Sigmoid colon (tissue), 3 donors: Measurements from ENCODE around the gene PMS2.

Experiments
- CTCF ChIP-seq, 4 experiments: fragments of 450-650 bp in 3 of 4; fragments of 200-600 bp in 1 of 4; IDR thresholded peaks; one replicate each; pipeline ENCODE4 v1.5.1; 2016 to 2019; ENCODE audit warnings: antibody characterized with exemption in 4 of 4, mild to moderate bottlenecking in 3 of 4, moderate library complexity in 2 of 4
- POLR2A ChIP-seq, 2 donors: fragments of 450-650 bp; IDR thresholded peaks; one replicate each; pipeline ENCODE4 v1.6.1; 2016; ENCODE audit warnings: antibody characterized with exemption in 2 of 2, mild to moderate bottlenecking in 2 of 2, moderate library complexity in 2 of 2

- TF ChIP-seq CTCF (IDR thresholded peaks at IDR 0.05) (no peak), POLR2A (IDR thresholded peaks at IDR 0.05) (no peak)
These were observed 19.0 kb upstream of the PMS2 start for GRCh38 chr7:6027806-6028365.
